Subcutaneous abdominal adipose tissue (tissue), 5 donors: ENCODE measurements around the gene PIP4K2A.

Experiments
- H3K27ac ChIP-seq: one replicate; pipeline ENCODE4 v1.7.0; 2013; ENCODE audit warnings: low read depth, mild to moderate bottlenecking, inconsistent platforms, low read length, moderate library complexity
- H3K27me3 ChIP-seq, 5 donors: one replicate each; pipeline ENCODE4 v1.7.0; 2013; ENCODE audit warnings: low read length in 5 of 5, inconsistent platforms in 1 of 5; ENCODE audit not compliant: control insufficient read depth in 5 of 5, insufficient read depth in 4 of 5
- H3K36me3 ChIP-seq, 5 donors: one replicate each; pipeline ENCODE4 v1.7.0; 2013; ENCODE audit warnings: low read length in 5 of 5; ENCODE audit not compliant: control insufficient read depth in 5 of 5, insufficient read depth in 5 of 5
- H3K4me1 ChIP-seq, 5 donors: one replicate each; pipeline ENCODE4 v1.7.0; 2013; ENCODE audit warnings: low read length in 5 of 5, mild to moderate bottlenecking in 3 of 5, moderate library complexity in 1 of 5; ENCODE audit not compliant: control insufficient read depth in 5 of 5, insufficient read depth in 5 of 5
- H3K4me3 ChIP-seq, 5 donors: one replicate each; pipeline ENCODE4 v1.7.0; 2013; ENCODE audit warnings: low read length in 5 of 5, low read depth in 1 of 5
- H3K9ac ChIP-seq, 5 donors: one replicate each; pipeline ENCODE4 v1.7.0; 2013; ENCODE audit warnings: low read length in 5 of 5, mild to moderate bottlenecking in 4 of 5, moderate library complexity in 3 of 5
- H3K9me3 ChIP-seq, 5 donors: one replicate each; pipeline ENCODE4 v1.7.0; 2013; ENCODE audit warnings: low read length in 5 of 5; ENCODE audit not compliant: control insufficient read depth in 5 of 5
- donor health status: healthy.
- donor health status: healthy.
- donor health status: healthy.
- donor health status: healthy.
- donor health status: healthy.

PIP4K2A gene

GRCh38 chr10:22673785-22674572 lies 40.4 kb downstream of the PIP4K2A start:
- Histone ChIP-seq H3K36me3 (no peaks in the 10 kb centered on the region), H3K27ac (no peak overlapping the region), H3K9me3 (no peaks in the 10 kb centered on the region), H3K27me3 (no peaks in the 10 kb centered on the region), H3K9ac (no peak overlapping the region), H3K4me3 (no peak overlapping the region), H3K4me1 (peaks cover 0 to 25% (median 13%) of the 10 kb centered on the region in 5 donors)

DNA sequence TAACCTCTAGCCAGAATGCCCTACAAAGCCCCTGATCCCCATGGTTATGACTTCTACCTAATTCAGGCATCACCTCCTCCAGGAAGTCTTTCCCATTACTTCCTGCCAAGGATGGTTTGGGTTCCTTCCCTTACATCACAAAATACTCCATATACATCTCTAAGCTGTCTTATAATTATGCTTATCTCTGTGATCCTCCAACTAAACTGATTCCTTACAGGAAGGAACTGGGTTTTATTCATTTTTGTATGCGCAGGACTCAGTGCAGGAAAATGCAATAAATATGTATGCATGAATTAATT lies 41.3 kb downstream of the PIP4K2A start:
- no peak overlapping the region for H3K9ac ChIP-seq
- no peaks in the 10 kb centered on the region for H3K36me3 ChIP-seq
- H3K4me1 ChIP-seq, result peaks cover 0 to 25% (median 13%) of the 10 kb centered on the region in 5 donors
- H3K27me3 ChIP-seq, result no peaks in the 10 kb centered on the region
- no peak overlapping the region for H3K4me3 ChIP-seq
- H3K9me3 ChIP-seq, result no peaks in the 10 kb centered on the region
- no peak overlapping the region for H3K27ac ChIP-seq

- H3K27ac ChIP-seq, result no peak overlapping the region
- H3K27me3 ChIP-seq, result no peaks in the 10 kb centered on the region
- H3K4me1 ChIP-seq, result peaks cover 0 to 25% (median 13%) of the 10 kb centered on the region in 5 donors
- no peaks in the 10 kb centered on the region for H3K9me3 ChIP-seq
- H3K4me3 ChIP-seq, result no peak overlapping the region
- no peaks in the 10 kb centered on the region for H3K36me3 ChIP-seq
- no peak overlapping the region for H3K9ac ChIP-seq
Measured at GRCh38 chr10:22672319-22673090, 41.9 kb downstream of the PIP4K2A start.

- Histone ChIP-seq H3K27ac (no peak overlapping the region), H3K36me3 (no peaks in the 10 kb centered on the region), H3K9ac (no peak overlapping the region), H3K9me3 (no peaks in the 10 kb centered on the region), H3K4me3 (no peak overlapping the region), H3K4me1 (peaks cover 0 to 27% (median 13%) of the 10 kb centered on the region in 5 donors), H3K27me3 (no peaks in the 10 kb centered on the region)
Measured at GRCh38 chr10:22670788-22671187, 43.6 kb downstream of the PIP4K2A start.

GRCh38 chr10:22669163-22669711 lies 45.1 kb downstream of the PIP4K2A start:
- no peaks in the 10 kb centered on the region for H3K27me3 ChIP-seq
- no peaks in the 10 kb centered on the region for H3K36me3 ChIP-seq
- H3K27ac ChIP-seq, result no peak overlapping the region
- no peak overlapping the region for H3K4me3 ChIP-seq
- peaks cover 0 to 24% (median 13%) of the 10 kb centered on the region in 5 donors for H3K4me1 ChIP-seq
- no peak overlapping the region for H3K9ac ChIP-seq
- no peaks in the 10 kb centered on the region for H3K9me3 ChIP-seq

DNA sequence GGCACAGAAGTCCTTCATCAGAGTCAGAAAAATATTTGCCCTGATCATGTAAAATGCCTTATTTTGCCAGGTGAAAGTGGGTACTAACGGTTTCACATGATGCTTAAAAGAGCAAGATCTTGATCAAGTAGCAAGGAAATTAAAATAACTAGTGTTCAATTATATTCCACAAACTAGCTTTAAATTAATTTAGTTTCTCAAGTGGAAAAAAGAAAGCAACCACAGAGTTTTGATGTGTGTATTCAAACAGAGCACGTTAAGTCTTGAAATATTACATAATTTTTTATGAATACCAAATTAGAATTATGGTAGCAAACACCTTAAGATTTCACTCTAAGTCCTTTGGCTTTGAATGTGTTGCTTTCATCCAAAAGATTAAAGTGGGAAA lies 47.3 kb downstream of the PIP4K2A start:
- no peak overlapping the region for H3K9ac ChIP-seq
- no peak overlapping the region for H3K4me3 ChIP-seq
- H3K36me3 ChIP-seq, result no peaks in the 10 kb centered on the region
- H3K27ac ChIP-seq, result no peak overlapping the region
- no peaks in the 10 kb centered on the region for H3K9me3 ChIP-seq
- peaks cover 0 to 13% (median 6%) of the 10 kb centered on the region in 5 donors for H3K4me1 ChIP-seq
- H3K27me3 ChIP-seq, result no peaks in the 10 kb centered on the region

GRCh38 chr10:22666287-22667092 lies 47.9 kb downstream of the PIP4K2A start:
- H3K27ac ChIP-seq, result no peak overlapping the region

DNA sequence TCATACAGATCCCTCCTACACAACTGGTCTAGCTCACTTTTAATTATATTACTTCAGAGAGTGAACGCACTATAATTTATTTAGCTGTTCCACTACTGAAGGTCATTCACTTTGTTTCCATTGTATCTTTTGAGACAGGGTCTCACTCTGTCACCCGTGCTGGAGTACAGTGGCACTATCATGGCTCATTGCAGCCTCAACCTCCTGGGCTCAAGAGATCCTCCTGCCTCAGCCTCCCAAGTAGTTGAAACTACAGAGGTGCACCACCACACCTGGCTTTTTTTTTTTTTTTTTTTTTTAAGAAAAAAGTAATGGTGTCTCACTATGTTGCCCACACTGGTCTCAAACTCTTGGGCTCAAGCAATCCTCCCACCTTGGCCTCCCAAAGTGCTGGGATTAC lies 49.0 kb downstream of the PIP4K2A start:
- H3K4me1 ChIP-seq, result peaks cover 0 to 6% (median 3%) of the 10 kb centered on the region in 5 donors
- H3K4me3 ChIP-seq, result no peak overlapping the region
- H3K9ac ChIP-seq, result no peak overlapping the region
- H3K9me3 ChIP-seq, result no peaks in the 10 kb centered on the region
- no peaks in the 10 kb centered on the region for H3K27me3 ChIP-seq
- H3K36me3 ChIP-seq, result no peaks in the 10 kb centered on the region
- no peak overlapping the region for H3K27ac ChIP-seq

More at GRCh38 chr10:22666287-22667092, 47.9 kb downstream of the PIP4K2A start:
- H3K9me3 ChIP-seq, result no peaks in the 10 kb centered on the region
- no peaks in the 10 kb centered on the region for H3K36me3 ChIP-seq
- no peaks in the 10 kb centered on the region for H3K27me3 ChIP-seq
- no peak overlapping the region for H3K9ac ChIP-seq
- H3K4me3 ChIP-seq, result no peak overlapping the region
- H3K4me1 ChIP-seq, result peaks cover 0 to 13% (median 6%) of the 10 kb centered on the region in 5 donors

DNA sequence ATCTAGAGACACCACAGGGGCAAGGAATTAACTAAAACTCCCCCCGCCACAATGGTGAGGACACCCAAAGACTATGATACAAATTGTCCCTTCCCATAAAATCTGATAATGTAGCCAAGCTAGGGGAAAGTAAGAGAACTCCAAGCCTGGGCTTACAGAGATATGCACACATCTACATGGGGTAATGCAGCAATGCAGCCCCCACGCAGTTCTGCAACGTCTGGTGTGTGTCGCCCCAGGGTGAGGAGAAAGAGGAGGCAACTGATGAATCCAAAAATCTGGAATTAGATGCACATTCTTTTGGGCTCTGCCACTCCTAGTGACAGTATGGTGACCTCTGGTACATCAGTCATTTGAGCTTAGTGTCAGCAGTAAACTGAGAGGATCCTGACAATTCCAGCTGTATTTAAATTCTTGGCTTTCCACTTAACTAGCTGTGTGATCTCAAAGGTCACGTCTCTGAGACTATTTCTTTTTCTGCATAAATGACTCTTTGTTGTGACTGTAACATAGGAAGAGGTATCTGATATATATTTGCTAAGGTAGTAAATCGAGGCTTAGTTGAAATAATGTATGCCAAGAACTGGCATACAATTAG lies 51.5 kb downstream of the PIP4K2A start:
- Histone ChIP-seq H3K27me3 (no peaks in the 10 kb centered on the region), H3K9ac (no peak overlapping the region), H3K36me3 (no peaks in the 10 kb centered on the region), H3K4me1 (peaks cover 0 to 13% (median 3%) of the 10 kb centered on the region in 5 donors), H3K9me3 (no peaks in the 10 kb centered on the region), H3K4me3 (no peak overlapping the region), H3K27ac (no peak overlapping the region)
